Lower lobe of right lung (tissue), 2 donors: ENCODE results near the gene ALKBH3. TPM values are rescaled to one million over a fixed set of nuclear protein-coding genes. Genes with fewer than 3 reads are reported as not detected.
A peak's percentile ranks its signal among the peaks of the same experiment; 100 is the strongest.

Experiments
- ATAC-seq, 2 donors: fragments of 200-7000 bp; cut with Tn5 transposase; one replicate each; pipeline ENCODE4 v1.9.1; 2020 to 2022; ENCODE audit warnings: mild to moderate bottlenecking in 2 of 2, moderate library complexity in 2 of 2
- DNase-seq: peaks from one replicate; pipeline ENCODE4 v3.0.0-alpha.2; 2020
- H3K27ac ChIP-seq: fragments of 200-600 bp; one replicate; pipeline ENCODE4 v1.8.0; 2022
- H3K27me3 ChIP-seq: fragments of 200-600 bp; one replicate; pipeline ENCODE4 v1.8.0; 2022; ENCODE audit warnings: low read depth
- H3K36me3 ChIP-seq: fragments of 200-600 bp; one replicate; pipeline ENCODE4 v1.8.0; 2022; ENCODE audit warnings: mild to moderate bottlenecking
- H3K4me1 ChIP-seq: fragments of 200-600 bp; one replicate; pipeline ENCODE4 v1.8.0; 2022
- H3K4me3 ChIP-seq: fragments of 200-600 bp; one replicate; pipeline ENCODE4 v1.8.0; 2022; ENCODE audit warnings: mild to moderate bottlenecking
- H3K9me3 ChIP-seq: fragments of 200-600 bp; one replicate; pipeline ENCODE4 v1.8.0; 2022
- intact Hi-C: fragments of 100-400 bp; cut with DNase I; formaldehyde crosslinking; loops from one replicate; pipeline ENCODE4 v1.11.0; 2022
- total RNA-seq: library from RNA; stranded (reverse); fragmentation: NEBNext Ultra II Directional; extraction: Animal tissue kit (Norgen Biotek cat#: 25700); gene quantifications from one replicate; pipeline ENCODE4 v1.2.1, GENCODE V29; 2021
- TF ChIP-seq, protein P1 (sequence below): fragments of 200-600 bp; IDR thresholded peaks from one replicate; pipeline ENCODE4 v1.8.0; 2022; ENCODE audit warnings: antibody characterized with exemption, mild to moderate bottlenecking
- donor health status: DM: no; HTN: yes; CAD: no; lungs with severe emphysema.

The ALKBH3 gene
- total RNA-seq, 1 donor from 2014 or later: 26.5 TPM

DNA sequence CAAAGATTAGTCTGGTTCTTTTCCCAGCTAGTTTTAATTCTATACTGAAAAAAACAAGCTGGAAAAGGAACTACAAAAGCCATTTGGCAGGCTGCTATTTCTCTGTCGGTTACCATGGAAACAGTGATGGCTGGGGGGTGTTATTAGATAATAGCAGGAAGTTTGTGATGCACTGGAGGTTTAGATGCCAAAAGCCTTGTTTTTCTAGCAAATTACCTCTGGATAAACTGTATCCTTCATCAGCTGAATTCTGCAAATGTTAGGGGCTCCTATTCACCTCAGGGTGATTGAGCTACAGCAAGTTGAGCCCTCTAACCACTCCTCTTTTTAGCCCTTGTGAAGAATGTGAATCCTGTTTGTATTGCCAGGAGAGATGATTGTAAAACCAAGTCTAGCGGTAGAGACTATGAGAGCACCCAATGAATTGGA lies 25.2 kb downstream of the ALKBH3 start:
- Histone ChIP-seq H3K4me1 (peaks cover 28% of the 10 kb centered on the region), H3K27ac (no peak overlapping the region), H3K27me3 (no peaks in the 10 kb centered on the region), H3K4me3 (no peak overlapping the region), H3K36me3 (peaks cover 66% of the 10 kb centered on the region), H3K9me3 (no peaks in the 10 kb centered on the region)
- ATAC-seq (peak in 1 of 2 donors; percentile 7), DNase-seq (no peak)
- TF ChIP-seq, protein P1, sequence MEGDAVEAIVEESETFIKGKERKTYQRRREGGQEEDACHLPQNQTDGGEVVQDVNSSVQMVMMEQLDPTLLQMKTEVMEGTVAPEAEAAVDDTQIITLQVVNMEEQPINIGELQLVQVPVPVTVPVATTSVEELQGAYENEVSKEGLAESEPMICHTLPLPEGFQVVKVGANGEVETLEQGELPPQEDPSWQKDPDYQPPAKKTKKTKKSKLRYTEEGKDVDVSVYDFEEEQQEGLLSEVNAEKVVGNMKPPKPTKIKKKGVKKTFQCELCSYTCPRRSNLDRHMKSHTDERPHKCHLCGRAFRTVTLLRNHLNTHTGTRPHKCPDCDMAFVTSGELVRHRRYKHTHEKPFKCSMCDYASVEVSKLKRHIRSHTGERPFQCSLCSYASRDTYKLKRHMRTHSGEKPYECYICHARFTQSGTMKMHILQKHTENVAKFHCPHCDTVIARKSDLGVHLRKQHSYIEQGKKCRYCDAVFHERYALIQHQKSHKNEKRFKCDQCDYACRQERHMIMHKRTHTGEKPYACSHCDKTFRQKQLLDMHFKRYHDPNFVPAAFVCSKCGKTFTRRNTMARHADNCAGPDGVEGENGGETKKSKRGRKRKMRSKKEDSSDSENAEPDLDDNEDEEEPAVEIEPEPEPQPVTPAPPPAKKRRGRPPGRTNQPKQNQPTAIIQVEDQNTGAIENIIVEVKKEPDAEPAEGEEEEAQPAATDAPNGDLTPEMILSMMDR: no peak
- intact Hi-C loops: no loop called here

DNA sequence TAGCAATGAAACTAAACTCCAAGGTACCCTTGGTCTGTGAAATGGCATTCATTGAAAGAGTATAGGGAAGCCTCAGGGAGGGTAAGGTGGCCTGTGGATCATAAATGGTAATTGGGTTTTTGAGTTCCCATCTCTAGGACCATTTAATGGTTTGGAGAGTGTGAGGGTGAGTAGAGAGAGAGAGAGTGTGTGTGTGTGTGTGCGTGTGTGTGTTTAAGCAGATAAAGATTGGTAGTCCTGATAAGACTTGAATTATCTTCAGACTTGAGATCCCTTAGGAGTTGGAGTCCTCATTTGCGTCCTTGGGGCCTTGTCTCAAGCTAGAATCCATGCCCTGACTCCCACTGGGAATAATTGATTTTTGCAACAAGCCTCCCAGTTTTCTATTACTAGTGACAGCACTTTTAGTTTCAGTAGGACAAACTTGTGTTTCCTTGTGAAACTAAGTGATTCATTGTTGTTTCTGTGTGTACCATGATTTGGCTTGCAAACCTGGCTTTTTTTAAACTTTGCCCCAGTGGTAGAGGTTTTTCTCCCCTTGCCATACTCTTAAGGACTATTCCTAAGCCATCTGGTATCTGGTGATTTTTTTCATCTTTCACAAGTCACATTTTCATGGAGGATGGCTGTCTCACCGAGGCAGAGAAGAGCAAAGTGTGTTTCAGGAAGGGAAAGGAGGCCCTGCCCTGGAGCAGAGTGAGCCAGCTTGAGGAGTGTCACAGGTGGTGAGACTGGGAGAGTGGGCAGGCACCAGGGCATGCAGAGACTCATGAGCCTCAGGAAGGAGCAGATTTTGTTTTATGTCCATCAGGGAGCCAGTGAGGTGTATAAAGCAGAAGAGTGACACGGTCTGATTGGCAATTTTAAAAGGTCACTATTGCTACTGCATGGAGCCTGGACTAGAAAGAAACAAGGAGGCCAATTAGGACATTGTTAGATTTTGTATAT lies 26.7 kb downstream of the ALKBH3 start:
- DNase-seq (no peak), ATAC-seq (no peak)
- H3K4me3 ChIP-seq: no peak overlapping the region
- H3K9me3 ChIP-seq: no peaks in the 10 kb centered on the region
- H3K27ac ChIP-seq: no peak overlapping the region
- TF ChIP-seq, protein P1: no peak
- H3K27me3 ChIP-seq: no peaks in the 10 kb centered on the region
- intact Hi-C loops: no loop called here
- peaks cover 28% of the 10 kb centered on the region for H3K4me1 ChIP-seq
- H3K36me3 ChIP-seq: peaks cover 65% of the 10 kb centered on the region

DNA sequence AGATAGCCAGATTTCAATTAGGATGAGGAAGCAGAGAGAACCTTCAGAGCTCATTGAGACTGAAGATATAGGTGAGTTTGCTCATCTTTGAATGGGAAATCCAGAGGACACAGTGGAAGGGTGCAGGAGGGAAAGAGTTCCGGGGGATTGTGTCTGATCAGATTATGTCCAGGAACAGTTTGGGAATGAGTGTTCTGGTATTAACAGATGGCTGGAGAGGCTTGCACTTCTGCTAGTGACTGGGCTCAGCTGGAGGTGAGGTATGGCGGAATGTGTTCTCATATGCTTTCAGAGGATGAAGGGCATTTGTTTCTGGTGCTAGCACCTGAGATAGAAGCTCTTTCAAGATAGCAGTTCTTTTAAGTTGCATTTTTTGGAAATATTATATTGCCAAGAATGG lies 27.6 kb downstream of the ALKBH3 start:
- ATAC-seq (no peak), DNase-seq (no peak)
- peaks cover 64% of the 10 kb centered on the region for H3K36me3 ChIP-seq
- H3K9me3 ChIP-seq: no peaks in the 10 kb centered on the region
- peaks cover 27% of the 10 kb centered on the region for H3K4me1 ChIP-seq
- no peak overlapping the region for H3K4me3 ChIP-seq
- TF ChIP-seq, protein P1: no peak
- H3K27ac ChIP-seq: no peak overlapping the region
- intact Hi-C loops: no loop called here
- no peaks in the 10 kb centered on the region for H3K27me3 ChIP-seq

DNA sequence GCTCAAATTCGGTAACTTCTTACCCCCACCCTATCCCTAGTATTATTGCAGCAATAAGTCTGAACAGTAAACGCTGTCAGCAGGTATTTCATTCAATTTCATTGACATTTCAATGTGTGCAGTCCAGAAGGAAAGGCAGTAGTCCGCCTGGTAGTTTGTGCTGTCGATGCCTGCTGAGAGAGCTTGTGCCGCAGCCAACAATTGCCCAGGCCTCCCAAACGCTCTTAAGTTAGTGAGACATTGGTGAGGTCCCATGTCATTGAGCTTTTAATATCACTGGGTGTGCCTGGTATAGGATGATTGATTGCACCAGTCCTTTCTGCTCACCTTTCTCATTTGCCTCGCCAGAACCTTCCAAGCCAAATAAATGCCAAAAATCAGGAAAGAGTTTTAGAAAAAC lies 28.1 kb downstream of the ALKBH3 start:
- H3K4me3 ChIP-seq: no peak overlapping the region
- peaks cover 22% of the 10 kb centered on the region for H3K4me1 ChIP-seq
- peaks cover 64% of the 10 kb centered on the region for H3K36me3 ChIP-seq
- no peaks in the 10 kb centered on the region for H3K27me3 ChIP-seq
- no peaks in the 10 kb centered on the region for H3K9me3 ChIP-seq
- H3K27ac ChIP-seq: no peak overlapping the region
- DNase-seq (no peak), ATAC-seq (no peak)
- intact Hi-C loops: no loop called here
- TF ChIP-seq, protein P1: no peak

DNA sequence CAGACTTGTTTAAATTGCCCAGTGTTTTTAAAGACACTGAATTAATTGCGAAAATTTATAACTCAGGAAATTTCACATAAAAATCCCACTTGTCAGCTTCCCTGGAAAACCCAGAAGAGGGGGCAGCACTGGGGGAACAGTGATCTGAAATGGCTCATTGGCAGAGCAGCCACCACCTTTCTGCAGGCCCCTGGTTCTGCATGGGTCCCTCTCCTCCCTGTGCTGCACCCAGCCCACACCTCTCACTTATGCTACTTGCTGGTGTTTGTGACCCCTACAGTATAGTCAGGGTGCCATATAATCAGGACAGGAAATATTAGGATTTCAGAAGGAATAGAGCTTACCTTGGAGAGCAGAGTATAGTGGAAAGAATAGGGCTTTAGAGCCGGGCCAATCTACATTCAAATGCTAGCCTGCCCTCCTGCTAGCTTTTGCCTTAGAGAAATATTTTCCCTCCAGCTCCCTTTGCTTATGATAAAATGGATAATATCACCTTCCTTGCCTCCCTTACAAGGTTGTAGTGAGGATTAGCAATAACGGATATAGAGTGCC lies 33.3 kb downstream of the ALKBH3 start:
- H3K9me3 ChIP-seq: no peaks in the 10 kb centered on the region
- intact Hi-C loops: no loop called here
- H3K27ac ChIP-seq: no peak overlapping the region
- H3K36me3 ChIP-seq: peaks cover 69% of the 10 kb centered on the region
- H3K27me3 ChIP-seq: no peaks in the 10 kb centered on the region
- TF ChIP-seq, protein P1: no peak
- ATAC-seq (no peak), DNase-seq (no peak)
- peaks cover 5% of the 10 kb centered on the region for H3K4me1 ChIP-seq
- H3K4me3 ChIP-seq: no peak overlapping the region
